Natural killer cell (primary cell): Measurements from ENCODE around the gene LMNA. TPM values are rescaled to one million over a fixed set of nuclear protein-coding genes. Genes with fewer than 3 reads are reported as not detected.

Experiments
- ATAC-seq, 3 donors: fragments of 150-1000 bp in 2 of 3; fragments of 200-7000 bp in 1 of 3; cut with Tn5 transposase; 1 replicate in 1 of 3; 2 replicates in 2 of 3; pipeline ENCODE4 v1.10.0; 2021; ENCODE audit warnings: mild to moderate bottlenecking in 2 of 3, moderate library complexity in 2 of 3
- DNase-seq, 2 donors: peaks; one replicate each; pipeline versions ENCODE4 v3.0.0 to v3.0.0-alpha.2; 2013 to 2021; ENCODE audit warnings: mixed read lengths in 1 of 2
- H3K27ac ChIP-seq: one replicate; pipeline ENCODE4 v1.5.1; 2013; ENCODE audit warnings: mild to moderate bottlenecking, low read length
- H3K27me3 ChIP-seq: one replicate; pipeline ENCODE4 v1.6.1; 2013; ENCODE audit warnings: low read length; ENCODE audit not compliant: control insufficient read depth, insufficient read depth
- H3K36me3 ChIP-seq: one replicate; pipeline ENCODE4 v1.6.1; 2013; ENCODE audit warnings: low read length; ENCODE audit not compliant: control insufficient read depth, insufficient read depth
- H3K4me1 ChIP-seq: one replicate; pipeline ENCODE4 v1.6.1; 2013; ENCODE audit warnings: low read length; ENCODE audit not compliant: control insufficient read depth, insufficient read depth
- H3K4me3 ChIP-seq: one replicate; pipeline ENCODE4 v1.5.1; 2013; ENCODE audit warnings: low read length
- H3K9me3 ChIP-seq: one replicate; pipeline ENCODE4 v1.6.1; 2013; ENCODE audit warnings: low read length; ENCODE audit not compliant: control insufficient read depth, insufficient read depth
- H3K27ac Mint-ChIP-seq, 2 donors: one replicate each; pipeline ENCODE4 v1.8.0; 2022; ENCODE audit warnings: mild to moderate bottlenecking in 2 of 2, mixed read lengths in 2 of 2, moderate library complexity in 1 of 2
- H3K27me3 Mint-ChIP-seq, 2 donors: one replicate each; pipeline ENCODE4 v1.8.0; 2022; ENCODE audit warnings: low read depth in 2 of 2, mixed read lengths in 2 of 2
- H3K36me3 Mint-ChIP-seq: one replicate; pipeline ENCODE4 v1.8.0; 2022; ENCODE audit warnings: mixed read lengths
- H3K4me1 Mint-ChIP-seq, 2 donors: one replicate each; pipeline ENCODE4 v1.8.0; 2022; ENCODE audit warnings: mixed read lengths in 2 of 2
- H3K4me3 Mint-ChIP-seq: one replicate; pipeline ENCODE4 v1.8.0; 2022; ENCODE audit warnings: mild to moderate bottlenecking, moderate library complexity, mixed read lengths
- H3K9me3 Mint-ChIP-seq, 2 donors: one replicate each; pipeline ENCODE4 v1.8.0; 2022; ENCODE audit warnings: mixed read lengths in 2 of 2
- CTCF ChIP-seq: fragments of 200-600 bp; IDR thresholded peaks from one replicate; pipeline ENCODE4 v1.8.0; 2022; ENCODE audit warnings: antibody characterized with exemption
- WGBS: methylation state at CpG from one replicate; pipeline ENCODE4 v1.1.7; 2013; ENCODE audit warnings: missing lambda C conversion rate; ENCODE audit not compliant: insufficient coverage; 5-methylcytosine and 5-hydroxymethylcytosine counted together
- intact Hi-C: fragments of 100-400 bp; cut with micrococcal nuclease; formaldehyde crosslinking; loops from one replicate; pipeline ENCODE4 v1.14.2; 2022
- total RNA-seq, 4 donors: library from RNA; stranded (reverse); fragments of 120-200 nt in 1 of 4; gene quantifications; one replicate each; pipeline versions ENCODE4 v1.2.3 to v1.2.4, GENCODE V29; 2013 to 2022

LMNA gene
- total RNA-seq, 3 donors from 2014 or later (not counting 1 experiment from before 2014, with no cell fraction given) = 201 to 504 (median 273) TPM

GRCh38 chr1:156146769-156147405, 32.4 kb downstream of the LMNA start:
- intact Hi-C loops = loop anchor here (1.0 to 5.0 kb wide), 2 partner anchors 78 to 170 kb away; no protein-coding TSS in a partner anchor

GRCh38 chr1:156148216-156148615, 33.7 kb downstream of the LMNA start:
- TF ChIP-seq CTCF = no peak
- intact Hi-C loops = loop anchor here (5.0 kb wide), 1 partner anchor 169 kb away; no protein-coding TSS in a partner anchor
- H3K4me1 Mint-ChIP-seq = peaks cover 15 to 17% of the 10 kb centered on the region in 2 donors
- no peak overlapping the region for H3K4me3 ChIP-seq
- WGBS = 16% methylated on average over 4 of the region's 6 CpGs
- no peaks in the 10 kb centered on the region for H3K27me3 ChIP-seq
- H3K27ac Mint-ChIP-seq = peak overlapping the region in 1 of 2 donors; percentile 35
- no peaks in the 10 kb centered on the region for H3K36me3 Mint-ChIP-seq
- no peaks in the 10 kb centered on the region for H3K9me3 ChIP-seq
- H3K4me1 ChIP-seq = peaks cover 65% of the 10 kb centered on the region
- no peaks in the 10 kb centered on the region for H3K9me3 Mint-ChIP-seq
- peak overlapping the region; percentile 50 for H3K27ac ChIP-seq
- no peaks in the 10 kb centered on the region for H3K36me3 ChIP-seq
- DNase-seq (no peak), ATAC-seq (peak in 2 of 3 donors; percentile 22 to 62)
- no peak overlapping the region for H3K4me3 Mint-ChIP-seq
- H3K27me3 Mint-ChIP-seq = peaks cover 9 to 16% of the 10 kb centered on the region in 2 donors

More at GRCh38 chr1:156146769-156147405, 32.4 kb downstream of the LMNA start:
- H3K27ac ChIP-seq = no peak overlapping the region
- H3K4me3 ChIP-seq = no peak overlapping the region
- Mint-ChIP-seq H3K4me3 (no peak overlapping the region), H3K4me1 (peaks cover 15 to 17% of the 10 kb centered on the region in 2 donors), H3K27ac (no peak overlapping the region), H3K36me3 (no peaks in the 10 kb centered on the region), H3K9me3 (no peaks in the 10 kb centered on the region), H3K27me3 (peaks cover 9 to 18% of the 10 kb centered on the region in 2 donors)
- H3K36me3 ChIP-seq = no peaks in the 10 kb centered on the region
- DNase-seq (no peak), ATAC-seq (peak in 1 of 3 donors; percentile 3)
- no peaks in the 10 kb centered on the region for H3K9me3 ChIP-seq
- H3K27me3 ChIP-seq = no peaks in the 10 kb centered on the region
- H3K4me1 ChIP-seq = peaks cover 58% of the 10 kb centered on the region
- no peak for TF ChIP-seq CTCF
- 52% methylated on average over 9 of the region's 9 CpGs for WGBS

DNA sequence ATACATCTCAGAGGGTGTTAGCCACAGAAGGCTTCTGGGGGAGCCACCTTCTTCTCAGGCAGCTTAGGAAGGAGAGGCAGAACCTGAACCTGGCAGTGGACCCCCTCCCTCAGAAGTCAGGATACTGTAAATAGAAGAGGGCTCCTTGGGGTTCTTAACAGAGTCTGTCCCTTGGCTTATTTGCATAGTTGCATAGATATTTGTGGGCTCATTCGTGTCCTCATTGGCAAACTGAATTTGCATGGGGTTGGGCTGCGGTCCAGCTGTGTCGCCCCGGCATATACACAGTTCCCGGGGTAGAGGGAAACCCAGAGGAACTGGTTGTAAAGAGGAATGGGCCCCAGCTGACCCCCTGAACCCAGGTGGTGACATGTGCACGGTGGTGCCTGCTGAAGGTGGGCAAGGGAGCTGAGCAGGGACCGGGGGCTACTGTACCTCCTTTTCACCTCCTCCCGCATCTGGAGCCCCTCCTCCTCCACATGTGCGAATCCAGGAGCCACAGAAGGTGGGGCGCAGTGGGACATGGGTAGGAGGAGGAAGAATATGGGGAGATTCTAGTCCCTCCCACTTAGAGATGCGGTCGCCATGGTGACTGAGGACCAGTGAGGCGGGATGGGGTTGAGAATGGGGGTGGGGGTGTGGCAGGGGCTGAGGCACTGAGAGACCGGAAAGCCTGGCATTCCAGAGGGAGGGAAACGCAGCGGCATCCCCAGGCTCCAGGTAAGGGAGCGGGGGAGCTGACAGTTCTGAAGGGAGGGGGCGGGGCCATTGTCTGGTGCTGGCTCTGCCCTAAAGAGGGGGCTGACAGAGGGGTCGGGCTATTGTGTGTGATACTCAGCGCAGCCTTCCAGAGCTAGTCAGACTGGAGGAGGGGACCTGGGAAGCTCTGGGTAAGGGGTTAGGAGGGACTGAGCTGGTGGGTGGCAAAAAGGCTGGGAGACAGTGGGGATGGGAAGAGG, 35.1 kb downstream of the LMNA start:
- no peak for TF ChIP-seq CTCF
- H3K9me3 ChIP-seq = no peaks in the 10 kb centered on the region
- intact Hi-C loops = loop anchor here (5.0 kb wide), 1 partner anchor 168 kb away; no protein-coding TSS in a partner anchor
- no peaks in the 10 kb centered on the region for H3K27me3 ChIP-seq
- WGBS = 76% methylated on average over 17 of the region's 20 CpGs
- no peak for ATAC-seq
- no peak overlapping the region for H3K27ac Mint-ChIP-seq
- peaks cover 9 to 15% of the 10 kb centered on the region in 2 donors for H3K27me3 Mint-ChIP-seq
- no peak overlapping the region for H3K4me3 Mint-ChIP-seq
- no peaks in the 10 kb centered on the region for H3K36me3 ChIP-seq
- H3K36me3 Mint-ChIP-seq = no peaks in the 10 kb centered on the region
- H3K4me3 ChIP-seq = no peak overlapping the region
- H3K4me1 Mint-ChIP-seq = peaks cover 15 to 20% of the 10 kb centered on the region in 2 donors
- peaks cover 78% of the 10 kb centered on the region for H3K4me1 ChIP-seq
- no peaks in the 10 kb centered on the region for H3K9me3 Mint-ChIP-seq
- no peak for DNase-seq
- H3K27ac ChIP-seq = no peak overlapping the region
